GM21367 (cell line): Measurements from ENCODE around the gene ABCA12.

Source experiments
- ATAC-seq: cut with Tn5 transposase; IDR thresholded peaks from one replicate; pipeline ENCODE4 v1.9.1; 2021; ENCODE audit not compliant: unreplicated experiment

ABCA12 gene

DNA sequence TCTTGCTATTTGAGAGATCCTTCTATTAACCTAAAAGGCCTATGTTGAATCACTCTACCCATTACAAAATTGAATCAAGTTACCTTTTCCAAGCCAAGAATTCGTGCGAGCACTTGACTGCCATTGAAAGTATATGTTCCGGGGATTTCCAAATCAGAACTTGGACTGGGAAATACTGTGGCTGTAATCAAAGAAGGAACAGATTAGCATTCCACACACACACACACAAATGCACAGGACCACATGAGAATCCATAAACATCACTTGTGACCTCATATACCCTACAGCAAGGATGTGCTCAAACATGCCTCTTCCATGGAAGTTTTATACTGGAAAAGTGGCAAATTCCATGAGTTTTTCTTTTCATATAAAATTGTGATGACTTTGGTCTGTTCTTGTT lies 86.0 kb downstream of the ABCA12 start:
- no peak for ATAC-seq

DNA sequence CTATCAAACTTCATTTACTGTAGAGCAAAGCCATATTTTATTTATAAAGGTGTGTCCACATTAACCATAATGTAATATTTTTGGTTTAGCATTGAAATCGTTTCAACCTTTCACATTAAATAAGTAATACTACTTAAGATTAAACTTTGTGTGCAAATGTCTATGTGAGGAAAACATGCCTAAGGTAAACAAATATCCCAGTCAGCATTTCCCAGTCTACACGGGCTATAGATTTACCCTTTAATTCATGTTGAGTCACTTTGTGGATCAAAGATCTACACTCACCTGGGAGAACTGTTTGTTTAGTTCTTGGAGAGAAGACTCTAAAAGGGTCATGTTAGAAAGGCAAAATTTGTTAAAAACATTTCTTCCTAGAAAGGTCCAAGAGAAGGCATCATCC lies 89.1 kb downstream of the ABCA12 start:
- ATAC-seq, result no peak

DNA sequence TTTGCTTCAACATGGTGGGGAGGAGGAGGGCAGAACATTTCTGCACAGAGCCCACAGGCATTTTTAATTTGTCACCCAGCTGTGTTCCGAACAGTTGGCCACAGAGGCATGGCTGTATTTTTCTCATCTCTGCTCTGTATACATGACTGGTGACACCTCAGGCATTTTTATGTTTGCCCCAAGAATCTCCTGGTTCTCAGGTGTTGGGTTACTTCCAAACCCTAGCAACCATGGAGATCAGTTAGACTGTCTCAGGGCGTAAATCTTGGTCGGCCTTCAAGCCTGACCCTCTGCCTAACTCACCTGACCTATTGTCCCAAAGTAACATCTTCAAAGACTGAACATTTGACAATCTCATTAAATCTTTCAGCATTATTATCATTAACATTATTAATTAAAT lies 100.0 kb downstream of the ABCA12 start:
- no peak for ATAC-seq

DNA sequence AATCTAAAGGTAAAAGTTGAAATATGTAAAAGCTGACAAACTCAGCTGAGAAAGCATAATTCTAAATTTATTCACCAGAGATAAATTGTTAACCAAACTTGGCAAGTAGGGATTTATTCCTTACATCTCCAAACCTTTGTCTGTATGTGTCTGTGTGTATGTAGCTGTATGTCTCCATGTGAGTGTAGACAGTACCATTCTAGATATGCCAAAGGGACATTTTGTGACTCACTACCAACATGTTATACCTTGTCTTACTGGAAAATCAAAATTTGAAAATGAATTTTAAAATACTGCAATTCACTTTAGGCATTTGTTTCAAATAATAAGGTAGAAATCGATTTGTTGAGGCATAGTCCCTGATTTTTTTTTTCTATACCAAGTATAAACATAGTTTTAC lies 102.1 kb downstream of the ABCA12 start:
- no peak for ATAC-seq

DNA sequence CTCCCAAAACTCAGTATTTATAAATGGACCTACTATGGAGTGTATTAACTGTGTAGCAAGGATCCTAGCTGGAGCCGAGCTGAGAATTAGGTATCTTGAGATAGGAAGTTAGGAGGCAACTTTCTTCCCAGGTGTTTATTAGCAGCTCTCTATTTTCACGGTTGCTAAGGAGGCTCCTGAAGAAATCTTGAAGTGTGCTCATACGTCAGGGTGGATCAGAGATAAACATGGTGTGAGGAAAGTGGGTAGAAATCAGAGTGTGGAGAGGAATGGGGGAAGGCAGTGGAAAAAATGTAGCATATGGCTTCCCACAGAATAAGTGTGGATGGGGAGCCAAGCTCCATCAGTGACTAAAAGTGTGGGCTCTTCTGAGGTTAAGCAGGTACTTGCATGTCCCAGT lies 104.3 kb downstream of the ABCA12 start:
- ATAC-seq, result no peak

DNA sequence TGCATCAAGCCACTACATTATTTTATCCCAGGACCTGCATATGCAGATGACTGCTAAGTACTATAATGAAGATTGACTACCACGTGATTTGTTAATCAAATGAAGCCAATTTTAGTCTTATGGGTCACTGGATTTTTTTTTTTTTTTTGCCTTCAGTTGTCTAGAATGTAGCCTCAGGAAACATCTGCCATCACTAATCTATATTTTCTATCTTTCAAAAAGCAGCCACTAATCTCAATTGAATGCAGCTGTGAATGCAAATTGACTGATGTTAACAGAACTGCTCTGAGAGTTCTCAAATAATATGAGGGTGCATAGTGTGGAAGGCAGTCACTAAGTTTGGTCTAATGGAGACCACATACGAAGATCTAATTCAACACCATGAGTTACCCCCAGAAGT lies 106.3 kb downstream of the ABCA12 start:
- no peak for ATAC-seq

DNA sequence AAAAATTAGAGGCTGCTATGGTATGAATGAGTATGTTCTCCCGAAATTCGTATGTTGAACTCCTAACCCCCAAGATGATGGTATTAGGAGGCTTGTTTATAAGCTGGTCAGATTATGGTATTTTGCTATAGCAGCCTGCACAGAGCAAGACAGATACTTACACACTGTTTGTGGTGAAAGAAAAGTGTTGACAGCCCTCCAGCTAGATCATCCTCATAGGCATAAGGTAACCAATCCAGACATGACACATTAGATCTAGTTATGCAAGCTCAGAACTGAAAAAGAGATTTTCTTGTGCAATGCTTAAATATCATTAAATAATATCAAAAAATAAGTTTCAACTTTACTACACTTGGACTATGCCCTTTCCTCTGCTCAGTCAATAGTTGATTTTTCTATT lies 107.1 kb downstream of the ABCA12 start:
- no peak for ATAC-seq

DNA sequence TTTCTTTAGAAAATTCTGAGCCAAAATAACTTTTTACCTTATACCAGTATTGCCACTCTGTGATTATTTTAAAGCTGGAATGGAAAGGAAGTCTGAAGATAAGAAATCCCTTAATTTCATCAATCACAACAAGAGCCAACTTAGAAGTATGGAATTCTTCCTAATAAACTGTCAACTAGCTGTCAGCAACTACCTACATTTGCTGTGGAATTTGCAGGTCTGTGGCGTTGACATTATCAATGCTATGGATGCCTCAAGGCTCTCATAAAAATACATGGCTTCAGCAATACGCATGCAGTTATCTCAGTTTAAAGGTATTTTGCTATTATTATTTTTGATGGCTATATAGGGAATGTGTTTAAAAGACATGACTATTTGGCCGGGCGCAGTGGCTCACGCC lies 108.5 kb downstream of the ABCA12 start:
- ATAC-seq, result no peak

DNA sequence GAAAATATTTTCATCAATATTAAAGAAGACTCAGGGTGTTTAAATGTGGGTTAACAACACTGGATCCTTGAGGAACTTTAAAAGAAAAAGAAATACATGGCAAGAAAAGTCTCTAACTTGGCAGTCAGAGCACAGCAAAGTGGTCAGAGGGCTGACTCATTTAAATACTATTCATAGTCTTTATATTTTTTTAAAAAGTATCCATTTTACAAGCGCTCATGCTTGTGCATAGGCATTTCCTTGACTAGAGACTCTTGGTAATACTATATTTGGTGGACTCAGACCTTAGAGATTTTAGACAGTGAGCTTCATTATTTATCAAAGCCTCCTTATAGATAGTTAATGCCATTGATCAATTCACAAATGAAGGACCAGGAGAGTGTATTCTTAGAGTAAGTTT lies 110.2 kb downstream of the ABCA12 start:
- ATAC-seq, result no peak

DNA sequence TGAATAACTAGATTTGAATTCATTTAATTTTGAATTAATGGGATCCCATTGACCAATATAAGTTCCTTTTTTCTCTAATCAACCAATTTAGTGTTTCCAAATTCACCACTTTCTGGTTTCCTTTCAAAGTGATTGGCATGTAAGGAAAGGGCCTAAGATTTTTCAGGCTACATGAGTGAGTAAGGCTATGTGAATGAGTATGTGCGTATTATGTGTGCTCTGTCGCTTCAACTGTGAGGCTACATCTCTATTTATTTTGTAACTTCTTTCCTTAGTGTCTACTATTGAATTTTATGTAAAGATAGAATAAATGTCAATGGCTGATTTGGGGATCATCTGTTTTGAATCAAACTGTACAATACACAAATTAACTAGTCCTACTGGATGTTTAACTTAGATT lies 110.6 kb downstream of the ABCA12 start:
- no peak for ATAC-seq

DNA sequence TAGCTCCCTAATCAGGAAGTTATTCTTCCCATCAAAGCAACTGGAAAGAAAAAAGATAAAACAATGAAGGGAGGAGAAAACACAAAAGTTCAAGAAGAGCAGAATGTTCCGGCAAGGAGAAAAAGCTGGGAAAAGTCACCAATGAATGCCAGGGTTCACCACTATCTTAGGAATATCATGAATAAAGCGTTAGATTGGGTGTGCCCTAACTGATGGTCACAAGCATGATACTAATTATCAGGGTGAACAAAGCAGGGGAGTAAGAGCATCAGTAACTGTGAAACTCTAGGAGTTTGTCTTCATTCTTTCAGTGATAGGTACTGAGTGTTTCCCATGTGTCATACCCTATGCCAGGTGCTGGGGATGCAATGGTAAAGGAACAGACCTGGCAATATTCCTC lies 115.5 kb downstream of the ABCA12 start:
- no peak for ATAC-seq

DNA sequence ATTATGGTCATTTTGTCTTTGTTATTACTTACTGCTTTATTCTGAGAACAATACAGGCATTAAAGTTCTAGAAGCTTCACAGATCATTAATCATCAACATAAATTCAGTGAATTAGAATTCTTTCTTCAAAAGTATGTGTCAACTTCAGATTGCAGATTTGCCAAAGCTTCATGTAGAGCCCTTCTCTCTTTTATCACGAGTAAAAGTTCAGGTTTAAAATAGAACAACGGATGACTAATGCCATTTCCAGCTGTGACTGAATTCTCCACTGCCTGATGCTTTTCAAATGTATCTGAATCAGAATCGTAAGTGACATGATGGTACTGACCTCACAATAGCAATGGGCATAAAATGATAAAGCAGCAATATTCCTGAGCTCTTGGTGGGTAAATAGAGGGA lies 116.0 kb downstream of the ABCA12 start:
- no peak for ATAC-seq

DNA sequence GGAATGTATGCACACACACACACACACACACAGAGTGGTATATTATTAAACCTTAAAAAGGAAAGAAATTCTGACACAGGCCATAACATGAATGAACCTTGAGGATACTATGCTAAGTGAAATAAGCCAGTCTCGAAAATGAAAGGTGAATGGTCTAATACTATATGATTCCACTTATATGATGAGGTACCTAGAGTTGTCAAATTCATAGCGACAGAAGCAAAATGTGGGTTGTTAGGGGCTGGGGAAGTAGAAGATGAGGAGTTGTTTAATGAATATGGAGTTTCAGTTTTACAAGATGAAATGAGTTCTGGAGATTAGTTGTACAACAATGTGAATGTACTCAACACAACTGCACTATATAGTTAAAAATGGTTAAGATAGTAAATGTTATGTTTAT lies 118.1 kb downstream of the ABCA12 start:
- no peak for ATAC-seq

DNA sequence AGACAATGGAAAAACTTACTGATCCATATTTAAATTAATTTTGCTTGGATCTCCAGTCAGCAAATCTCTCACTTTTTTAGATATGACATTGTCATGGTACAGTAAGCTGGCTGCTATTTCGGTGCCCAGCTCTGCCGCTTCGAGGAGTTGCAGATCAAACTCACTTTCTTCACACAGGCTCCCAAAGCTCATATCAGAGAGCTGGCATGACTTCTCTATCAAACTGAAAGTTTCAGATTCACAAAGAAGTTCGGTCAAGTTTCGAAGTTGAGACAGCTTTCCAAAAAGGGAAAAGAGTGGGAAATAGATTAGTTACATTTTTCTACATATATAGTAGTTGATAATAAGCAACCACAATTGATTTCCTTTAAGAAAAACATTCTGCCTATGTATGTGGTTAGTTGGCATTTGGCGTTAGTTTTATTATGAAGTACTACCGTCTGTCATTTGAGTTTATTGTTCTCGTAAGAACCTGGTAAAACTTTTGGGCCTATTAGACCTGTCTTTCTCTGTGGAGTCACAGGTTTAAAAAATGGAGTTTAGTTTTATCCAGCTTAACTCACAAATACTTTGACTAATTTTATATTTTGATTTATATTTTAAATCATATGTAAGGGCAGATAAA lies 118.8 kb downstream of the ABCA12 start:
- ATAC-seq, result peak; percentile 74

DNA sequence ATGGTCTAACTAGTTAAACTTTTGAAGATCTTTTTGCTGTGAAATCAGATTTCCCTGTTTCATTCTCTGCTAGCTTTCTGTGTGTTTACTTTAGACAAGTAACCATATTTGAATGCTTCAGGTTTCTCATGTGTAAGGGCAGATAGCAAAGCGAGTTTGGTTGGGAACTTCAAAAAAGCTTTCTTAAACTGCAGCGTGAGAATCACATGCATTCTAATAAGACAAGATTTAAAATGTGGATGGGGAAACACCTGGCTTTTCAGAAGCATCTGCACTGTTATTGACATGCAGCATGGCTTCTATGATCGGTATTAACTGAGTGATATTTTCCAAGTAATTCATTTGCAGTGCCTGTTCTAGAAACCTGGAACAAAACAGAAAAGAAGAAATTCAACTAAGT lies 119.3 kb downstream of the ABCA12 start:
- ATAC-seq, result peak; percentile 44

DNA sequence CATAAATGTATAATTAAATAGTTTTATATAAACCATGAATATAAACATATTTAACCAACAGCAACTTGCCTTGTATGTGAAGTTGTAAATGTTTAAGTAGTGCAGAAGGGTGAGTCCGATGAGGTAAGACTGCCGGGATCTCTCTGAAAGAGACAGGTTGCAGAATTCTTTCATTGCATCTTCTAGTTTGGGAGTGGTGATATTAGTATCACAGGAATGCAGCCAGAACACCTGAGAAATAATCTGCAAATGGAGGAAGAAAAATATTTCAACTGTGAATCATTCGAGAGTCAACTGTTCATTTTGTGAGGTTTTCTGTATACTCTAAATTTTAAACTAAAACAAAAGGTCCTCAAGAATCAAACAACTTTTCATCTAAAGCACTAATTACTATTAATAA lies 123.0 kb downstream of the ABCA12 start:
- ATAC-seq, result no peak

DNA sequence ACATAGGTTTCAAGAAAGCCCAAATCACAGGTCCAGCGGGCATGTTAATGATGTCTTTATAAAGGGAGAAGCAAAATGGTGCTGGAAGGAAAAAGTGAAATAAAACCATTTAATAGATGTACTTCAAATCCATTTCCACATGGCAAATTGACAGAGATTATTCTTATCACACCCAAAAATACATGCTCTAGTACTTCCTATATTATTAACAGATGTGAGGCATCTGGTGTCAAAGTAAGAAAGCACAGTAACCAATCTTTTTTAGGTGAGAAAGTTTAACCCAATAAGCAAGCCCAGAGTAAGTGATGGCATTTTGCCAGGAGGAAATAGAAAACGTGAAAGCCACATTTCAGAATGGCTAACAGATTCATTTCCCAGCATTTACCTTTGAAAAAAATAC lies 128.0 kb downstream of the ABCA12 start:
- no peak for ATAC-seq

DNA sequence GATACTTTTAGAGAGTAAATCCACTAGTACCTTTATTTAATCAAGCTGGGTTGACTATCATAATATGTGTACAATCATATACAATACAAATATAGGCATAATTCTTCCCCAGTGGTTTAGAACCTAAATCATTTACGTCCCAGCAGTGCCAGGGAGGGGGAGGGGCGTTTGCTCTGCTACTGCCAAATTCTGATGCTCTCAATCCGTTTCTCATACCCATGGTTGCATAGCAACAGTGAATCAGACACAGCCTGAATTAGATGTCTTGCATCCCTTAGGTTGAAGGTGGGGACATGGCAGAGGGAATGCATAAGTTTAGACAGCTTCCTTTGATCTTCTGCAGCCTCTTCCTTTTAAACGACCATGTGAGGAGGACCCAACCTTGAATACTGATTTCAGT lies 135.4 kb downstream of the ABCA12 start:
- no peak for ATAC-seq

DNA sequence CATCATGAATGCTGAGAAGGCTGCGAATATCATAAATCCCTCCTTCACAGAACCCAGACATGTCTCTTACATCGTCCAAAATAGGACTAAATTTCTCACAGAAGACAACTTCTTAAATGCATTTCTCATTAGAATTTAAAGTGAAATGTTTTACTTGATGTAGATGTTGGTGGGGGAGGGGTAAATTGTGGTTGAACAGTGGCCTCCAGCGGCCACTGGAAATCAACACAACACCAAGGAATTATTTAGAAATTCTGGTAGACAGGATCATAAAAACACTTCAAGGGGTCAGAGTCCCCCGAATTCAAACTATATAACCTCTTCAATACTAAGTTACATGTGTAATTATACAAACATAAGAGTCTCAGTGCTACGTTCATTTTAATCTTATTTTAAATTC lies 135.9 kb downstream of the ABCA12 start:
- ATAC-seq, result peak; percentile 60

DNA sequence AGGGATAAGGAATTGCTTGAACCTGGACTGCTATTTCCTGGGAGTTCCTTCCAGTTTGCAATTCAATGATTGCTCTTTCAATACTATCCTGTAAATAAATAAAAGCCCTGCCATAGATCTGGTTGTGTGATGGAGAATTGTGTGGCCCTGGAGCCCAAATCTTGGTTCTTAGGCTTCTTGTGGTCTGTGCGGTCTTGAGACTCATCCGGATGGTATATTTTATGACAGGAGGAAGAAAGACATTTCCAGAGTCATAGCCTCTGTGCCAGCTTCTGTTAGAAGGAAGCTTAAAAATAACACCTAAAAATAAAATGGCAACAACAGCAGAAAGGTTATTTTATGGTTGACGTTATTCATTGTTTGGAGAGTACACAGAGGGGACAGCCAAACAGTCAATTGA lies 137.7 kb downstream of the ABCA12 start:
- no peak for ATAC-seq

DNA sequence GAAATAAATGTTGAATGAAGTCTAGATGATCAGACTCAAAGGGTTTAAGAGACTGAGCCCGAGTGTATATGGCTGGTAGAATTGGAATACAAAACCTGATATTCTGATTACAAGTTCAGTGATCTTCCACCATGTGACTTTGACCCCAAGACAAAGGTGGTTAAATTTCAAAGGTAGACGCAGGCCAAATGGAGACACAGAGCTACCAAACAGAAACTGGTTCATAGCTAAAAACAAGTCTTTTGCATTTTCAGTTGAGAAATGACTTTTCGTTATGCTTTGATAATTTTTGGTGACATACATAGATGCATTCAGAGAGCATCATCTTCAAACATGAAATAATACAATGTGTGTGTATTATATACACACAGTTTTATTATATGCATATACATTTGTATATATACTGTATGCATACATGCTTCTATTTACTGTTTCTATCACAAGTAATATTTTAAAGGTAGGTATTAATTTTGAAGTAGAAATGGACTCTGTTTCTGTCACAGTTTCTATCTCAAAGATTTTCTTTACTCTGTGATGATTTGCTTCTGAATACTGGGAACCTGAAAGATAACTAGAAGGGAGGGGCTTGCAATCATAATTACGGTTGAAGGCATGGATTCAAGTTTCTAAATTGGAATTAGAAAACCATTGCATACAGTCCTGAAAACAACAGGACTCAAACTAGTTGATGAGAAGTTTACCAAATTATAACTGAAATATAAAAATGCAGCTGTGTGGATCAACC lies 142.3 kb downstream of the ABCA12 start:
- ATAC-seq, result peak; percentile 91

DNA sequence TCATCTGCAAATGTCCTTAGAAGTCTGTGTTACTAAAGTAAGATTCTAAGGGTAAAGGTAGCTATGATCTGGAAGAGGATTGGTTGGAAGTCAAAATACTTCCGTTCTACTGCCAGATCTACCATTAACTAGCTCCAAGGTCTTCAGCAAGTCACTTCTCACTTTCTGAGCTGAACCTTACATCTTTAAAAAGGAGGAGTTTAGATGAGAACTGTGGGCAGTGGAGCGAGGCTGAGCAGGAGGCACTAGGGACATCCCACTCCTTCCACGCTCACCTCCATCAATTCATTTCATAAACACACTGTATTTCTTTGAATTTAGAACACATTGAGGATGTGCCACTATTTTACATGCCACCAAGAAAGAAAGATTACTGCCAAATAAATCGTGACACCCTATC lies 143.0 kb downstream of the ABCA12 start:
- ATAC-seq, result peak; percentile 33

DNA sequence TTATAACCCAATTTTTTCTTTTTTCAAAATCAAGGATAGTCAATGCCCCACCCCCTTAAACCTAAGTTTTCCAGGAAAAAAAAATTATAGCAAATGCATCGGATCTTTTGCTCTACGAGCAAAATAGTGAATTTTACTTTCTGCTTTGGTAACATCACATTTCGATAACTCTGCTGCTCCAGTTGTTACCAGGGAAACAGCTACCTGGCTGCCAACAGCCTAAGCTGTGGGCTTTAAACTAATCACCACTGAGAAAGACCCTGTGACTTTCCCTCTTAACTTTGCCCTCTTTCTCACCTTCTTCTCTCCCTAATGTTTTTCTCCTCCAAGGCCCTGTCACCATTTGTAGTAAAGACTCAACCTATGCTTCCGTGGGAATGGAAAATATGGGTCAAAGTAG lies 145.5 kb downstream of the ABCA12 start:
- no peak for ATAC-seq
